RWPE1 (cell line): ENCODE results near the gene TXNDC8.
A peak's percentile ranks its signal among the peaks of the same experiment; 100 is the strongest.

Experiments
- CTCF ChIA-PET: fragments of 350-600 bp; sonication (Branson Sonifier 250); formaldehyde crosslinking; extraction: SDS; loops from one replicate; lab custom pipeline; 2021; lab: Yijun Ruan, JAX
- POLR2A ChIA-PET: fragments of 400-600 bp; formaldehyde crosslinking; extraction: SDS; loops from one replicate; lab custom pipeline; 2020; ENCODE audit warnings: antibody characterized with exemption; ENCODE audit not compliant: low non-redundant PET; lab: Yijun Ruan, JAX
- DNase-seq: peaks from one replicate; pipeline ENCODE4 v3.0.0; 2012; ENCODE audit warnings: low spot score
- H3K27ac ChIP-seq: fragments of 450-650 bp; 2 replicates; pipeline ENCODE4 v1.5.1; 2017
- TF ChIP-seq, protein P1 (sequence below): fragments of 450-650 bp; conservative IDR thresholded peaks from 2 replicates; pipeline ENCODE4 v1.5.1; 2017; ENCODE audit warnings: low read depth, mild to moderate bottlenecking

The TXNDC8 gene

DNA sequence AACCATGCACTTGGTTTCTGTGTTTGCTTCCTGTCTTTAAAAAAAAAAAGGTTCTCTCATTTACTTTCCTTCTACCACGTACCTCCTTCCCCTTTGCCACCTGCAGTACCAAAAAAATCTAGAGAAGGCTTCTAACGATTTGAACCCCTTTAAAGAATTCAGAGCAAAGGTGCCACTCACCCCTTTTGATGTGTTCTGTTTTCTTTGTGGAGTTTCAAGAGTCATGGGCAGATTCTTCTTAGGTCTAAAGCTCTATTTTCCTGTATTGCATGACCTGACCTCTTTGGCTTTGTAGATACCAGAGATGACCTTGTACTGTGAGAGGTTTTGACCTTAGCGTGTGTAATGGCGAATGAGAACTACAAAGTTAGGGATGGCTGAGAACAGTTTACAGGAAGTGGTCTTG lies 29.0 kb downstream of the TXNDC8 start:
- TF ChIP-seq, protein P1, sequence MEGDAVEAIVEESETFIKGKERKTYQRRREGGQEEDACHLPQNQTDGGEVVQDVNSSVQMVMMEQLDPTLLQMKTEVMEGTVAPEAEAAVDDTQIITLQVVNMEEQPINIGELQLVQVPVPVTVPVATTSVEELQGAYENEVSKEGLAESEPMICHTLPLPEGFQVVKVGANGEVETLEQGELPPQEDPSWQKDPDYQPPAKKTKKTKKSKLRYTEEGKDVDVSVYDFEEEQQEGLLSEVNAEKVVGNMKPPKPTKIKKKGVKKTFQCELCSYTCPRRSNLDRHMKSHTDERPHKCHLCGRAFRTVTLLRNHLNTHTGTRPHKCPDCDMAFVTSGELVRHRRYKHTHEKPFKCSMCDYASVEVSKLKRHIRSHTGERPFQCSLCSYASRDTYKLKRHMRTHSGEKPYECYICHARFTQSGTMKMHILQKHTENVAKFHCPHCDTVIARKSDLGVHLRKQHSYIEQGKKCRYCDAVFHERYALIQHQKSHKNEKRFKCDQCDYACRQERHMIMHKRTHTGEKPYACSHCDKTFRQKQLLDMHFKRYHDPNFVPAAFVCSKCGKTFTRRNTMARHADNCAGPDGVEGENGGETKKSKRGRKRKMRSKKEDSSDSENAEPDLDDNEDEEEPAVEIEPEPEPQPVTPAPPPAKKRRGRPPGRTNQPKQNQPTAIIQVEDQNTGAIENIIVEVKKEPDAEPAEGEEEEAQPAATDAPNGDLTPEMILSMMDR = no peak
- ChIA-PET POLR2A (no interaction called here), CTCF (no interaction called here)
- no peak for DNase-seq
- H3K27ac ChIP-seq = no peak overlapping the region

- ChIA-PET POLR2A (no interaction called here), CTCF (no interaction called here)
- no peak for DNase-seq
- H3K27ac ChIP-seq = no peak overlapping the region
- TF ChIP-seq, protein P1 = no peak
These were observed 30.5 kb downstream of the TXNDC8 start for GRCh38 chr9:110307191-110307590.

DNA sequence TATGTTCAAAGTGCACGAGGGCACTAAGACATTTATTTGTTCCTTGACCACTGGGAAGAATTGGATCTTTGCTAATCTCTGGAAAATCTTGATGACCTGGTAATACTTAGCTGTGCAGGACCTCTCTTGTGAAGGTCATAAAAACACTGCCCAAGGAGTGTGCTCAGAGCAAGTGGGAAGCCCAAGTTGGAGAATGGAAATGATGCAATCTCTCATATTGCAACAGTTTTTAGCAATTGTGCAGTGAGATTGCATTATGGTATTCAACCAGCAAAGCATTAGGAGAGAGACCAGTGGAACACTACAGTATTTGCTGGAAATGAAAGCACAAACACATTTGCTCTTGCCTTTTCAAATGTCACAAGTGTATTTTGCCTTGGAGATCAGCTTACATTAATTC lies 34.5 kb downstream of the TXNDC8 start:
- no peak for DNase-seq
- TF ChIP-seq, protein P1 = no peak
- no peak overlapping the region for H3K27ac ChIP-seq
- POLR2A ChIA-PET = no interaction called here
- CTCF ChIA-PET = interaction anchor here (0.7 kb wide), 1 partner anchor 697 kb away, joined by 3 read pairs; no protein-coding TSS in a partner anchor

DNA sequence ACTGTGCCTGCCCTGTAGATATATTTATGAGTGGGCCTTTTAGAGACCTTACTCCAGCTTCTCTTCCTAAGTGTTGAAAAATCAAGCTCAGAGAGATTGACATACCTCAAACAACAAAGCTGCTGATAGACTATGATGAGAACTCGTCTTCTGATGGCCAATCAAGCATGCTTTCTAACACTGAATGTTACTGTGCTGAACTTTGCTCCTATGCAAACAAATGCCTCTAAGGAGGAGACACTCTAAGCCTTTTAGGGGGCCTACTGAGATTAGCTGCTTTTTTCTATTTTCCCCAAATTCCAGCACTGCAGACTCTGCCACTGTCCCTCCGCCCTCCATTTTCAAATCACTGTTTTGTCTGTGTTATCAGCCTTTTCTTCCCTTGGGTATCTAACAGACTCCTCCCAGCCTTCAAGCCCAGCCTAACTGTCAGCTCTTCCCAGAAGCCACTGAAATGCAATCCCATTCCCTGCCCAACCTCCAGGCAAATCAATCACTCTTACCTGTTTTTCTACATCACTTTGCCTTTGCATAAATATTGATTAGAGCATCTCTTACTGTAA lies 39.5 kb downstream of the TXNDC8 start:
- no peak for DNase-seq
- H3K27ac ChIP-seq = no peak overlapping the region
- CTCF ChIA-PET = no interaction called here
- TF ChIP-seq, protein P1 = no peak
- POLR2A ChIA-PET = interaction anchor here (0.6 kb wide), 1 partner anchor 207 kb away, joined by 7 read pairs; no protein-coding TSS in a partner anchor

DNA sequence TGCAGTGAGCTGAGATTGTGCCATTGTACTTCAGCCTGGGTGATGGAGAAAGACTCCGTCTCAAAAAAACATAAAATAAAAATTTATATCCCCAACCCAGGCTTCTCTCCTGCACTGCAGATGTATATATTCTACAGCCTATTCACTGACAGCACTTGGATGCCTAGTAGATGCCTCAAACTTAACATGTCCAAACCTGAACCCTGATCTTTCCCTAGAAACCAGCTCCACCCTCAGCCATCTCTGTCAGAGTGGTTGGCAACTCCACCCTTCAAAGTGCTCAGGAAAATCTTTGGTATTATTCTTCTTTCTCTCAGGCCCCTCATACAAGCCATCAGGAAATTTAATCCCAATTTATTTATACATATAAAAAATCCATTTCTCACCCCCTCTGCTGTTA lies 44.4 kb downstream of the TXNDC8 start:
- TF ChIP-seq, protein P1 = no peak
- ChIA-PET CTCF (interaction anchor here (1.0 kb wide), 1 partner anchor 23 kb away, joined by 3 read pairs; no protein-coding TSS in a partner anchor), POLR2A (no interaction called here)
- peak; percentile 87 for DNase-seq
- peak overlapping the region; percentile 80 for H3K27ac ChIP-seq

- H3K27ac ChIP-seq = peak overlapping the region; percentile 62
- DNase-seq = peak; percentile 46
These were observed 45.6 kb downstream of the TXNDC8 start for GRCh38 chr9:110291921-110292557.

More at GRCh38 chr9:110291921-110292557, 45.6 kb downstream of the TXNDC8 start:
- ChIA-PET POLR2A (no interaction called here), CTCF (no interaction called here)
- TF ChIP-seq, protein P1 = no peak
